Hypothalamus (tissue), 51 donors: ENCODE measurements around the gene ZNF474.
A peak's percentile ranks its signal among the peaks of the same experiment; 100 is the strongest.
"Not testable (repeated sequence)": the region's sequence is repeated elsewhere in the genome, so short reads cannot be mapped to it uniquely, and the experiment has no call there.

Experiments used
- DNase-seq, 51 donors: peaks; one replicate each; lab custom pipeline; 2025; lab: John Stamatoyannopoulos, UW

ZNF474 gene

DNA sequence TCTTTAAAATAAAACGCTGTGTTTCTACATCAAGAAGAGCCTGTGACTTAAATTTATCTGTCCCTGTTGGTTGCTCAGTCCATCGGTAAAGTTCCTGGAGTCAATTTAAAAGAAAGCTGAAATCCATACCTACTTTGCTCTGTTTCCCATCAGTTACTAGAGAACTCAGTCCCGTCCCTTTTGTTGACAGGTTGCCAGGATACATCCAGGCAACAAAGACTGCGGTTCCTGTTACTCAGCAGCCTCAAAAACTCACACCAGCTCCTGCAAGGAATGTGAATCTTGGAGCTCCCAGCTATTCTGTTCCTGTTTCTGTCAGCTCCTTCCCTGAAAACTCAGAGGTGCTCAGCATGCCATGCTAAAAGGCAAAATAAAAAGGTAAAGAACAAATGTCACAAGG lies at the start of gene ZNF474:
ZNF474 (plus strand) TSS at position 241 of the 400 bp plus-strand sequence. CDS start 22,445 bp downstream, outside the sequence.
- DNase-seq: peak in 20 of 51 donors; percentile 2 to 34 (median 12)

- DNase-seq: no peak
Observed at GRCh38 chr5:122081541-122081940, 47.8 kb upstream of the ZNF474 start.

DNA sequence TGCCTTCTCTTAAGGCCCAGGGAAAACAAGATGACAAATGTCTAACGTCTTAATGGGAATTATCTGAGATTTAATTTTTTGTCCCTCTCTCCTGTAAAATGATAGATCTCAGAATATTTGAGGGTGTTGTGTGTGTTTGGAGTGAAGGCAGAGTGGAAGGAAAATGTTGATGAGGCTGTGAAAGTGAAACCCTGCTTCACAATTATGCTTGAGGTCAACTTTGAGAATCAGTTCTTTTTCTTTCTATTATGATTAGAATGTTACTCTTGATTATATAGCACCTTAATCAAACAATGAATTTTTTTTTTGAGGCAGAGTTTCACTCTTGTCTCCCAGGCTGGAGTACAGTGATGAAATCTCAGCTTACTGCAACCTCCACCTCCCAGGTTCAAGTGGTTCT lies 45.8 kb upstream of the ZNF474 start:
- DNase-seq: no peak

DNA sequence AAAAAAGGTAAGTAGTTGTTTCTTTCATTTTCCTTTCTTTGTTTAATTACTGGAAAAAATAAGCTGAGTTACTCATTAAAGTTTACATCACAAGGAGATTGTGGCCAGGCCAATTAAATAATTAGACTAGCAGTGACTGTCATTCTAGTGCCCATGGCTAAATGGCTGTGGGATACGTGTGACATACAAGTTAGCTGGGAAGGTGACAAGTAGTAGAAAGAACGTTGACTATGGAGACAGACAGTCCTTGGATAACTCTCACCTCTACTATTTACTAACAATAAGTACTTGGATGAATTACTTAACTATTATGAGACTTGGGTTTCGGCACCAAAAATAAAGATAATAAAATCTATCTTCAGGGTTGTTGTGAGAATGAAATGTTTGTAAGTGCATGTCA lies 44.3 kb upstream of the ZNF474 start:
- DNase-seq: no peak

- no peak for DNase-seq
Observed at GRCh38 chr5:122089096-122090013, 40.0 kb upstream of the ZNF474 start.

- no peak for DNase-seq
Observed at GRCh38 chr5:122091936-122092600, 37.3 kb upstream of the ZNF474 start.

DNA sequence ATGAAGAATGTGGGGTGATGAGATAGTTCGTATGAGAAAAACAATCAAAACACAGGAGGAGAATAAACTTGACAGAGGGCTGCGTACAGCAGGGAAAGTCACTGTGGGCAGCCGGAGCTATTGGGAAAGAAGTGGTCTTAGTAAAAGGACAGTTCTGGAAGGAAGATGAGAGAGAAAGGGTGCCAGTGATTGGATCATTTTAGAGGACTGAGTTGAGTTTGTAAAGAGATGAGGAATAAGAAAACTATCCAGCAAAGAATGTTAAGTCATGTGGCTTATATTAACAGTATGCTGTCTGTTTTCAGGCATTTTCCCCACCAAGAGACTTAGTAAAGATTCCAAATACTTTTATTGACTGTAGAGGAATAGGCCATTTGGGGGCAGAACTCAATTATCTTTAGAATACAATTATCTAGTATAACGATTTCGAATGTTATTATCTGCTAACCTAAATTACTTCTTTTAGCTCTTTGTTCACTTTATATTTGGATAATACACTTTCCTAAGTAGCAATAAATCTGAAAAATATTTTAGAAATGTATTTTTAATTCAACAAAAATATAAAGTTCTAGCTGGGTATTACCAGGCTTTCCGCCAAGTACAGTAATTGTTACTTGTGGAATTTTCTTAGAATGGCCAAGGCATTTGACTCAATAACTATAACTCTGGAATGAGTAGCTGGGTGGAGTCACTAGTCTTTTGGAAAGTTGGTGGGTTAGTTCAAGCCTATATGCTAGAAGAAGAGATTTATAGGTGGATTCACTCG lies 35.7 kb upstream of the ZNF474 start:
- DNase-seq: no peak

- DNase-seq: not testable (repeated sequence)
Observed at GRCh38 chr5:122094251-122094650, 35.1 kb upstream of the ZNF474 start.

GRCh38 chr5:122095158-122095557 lies 34.2 kb upstream of the ZNF474 start:
- DNase-seq: no peak

- no peak for DNase-seq
Observed at GRCh38 chr5:122097391-122097790, 32.0 kb upstream of the ZNF474 start.

DNA sequence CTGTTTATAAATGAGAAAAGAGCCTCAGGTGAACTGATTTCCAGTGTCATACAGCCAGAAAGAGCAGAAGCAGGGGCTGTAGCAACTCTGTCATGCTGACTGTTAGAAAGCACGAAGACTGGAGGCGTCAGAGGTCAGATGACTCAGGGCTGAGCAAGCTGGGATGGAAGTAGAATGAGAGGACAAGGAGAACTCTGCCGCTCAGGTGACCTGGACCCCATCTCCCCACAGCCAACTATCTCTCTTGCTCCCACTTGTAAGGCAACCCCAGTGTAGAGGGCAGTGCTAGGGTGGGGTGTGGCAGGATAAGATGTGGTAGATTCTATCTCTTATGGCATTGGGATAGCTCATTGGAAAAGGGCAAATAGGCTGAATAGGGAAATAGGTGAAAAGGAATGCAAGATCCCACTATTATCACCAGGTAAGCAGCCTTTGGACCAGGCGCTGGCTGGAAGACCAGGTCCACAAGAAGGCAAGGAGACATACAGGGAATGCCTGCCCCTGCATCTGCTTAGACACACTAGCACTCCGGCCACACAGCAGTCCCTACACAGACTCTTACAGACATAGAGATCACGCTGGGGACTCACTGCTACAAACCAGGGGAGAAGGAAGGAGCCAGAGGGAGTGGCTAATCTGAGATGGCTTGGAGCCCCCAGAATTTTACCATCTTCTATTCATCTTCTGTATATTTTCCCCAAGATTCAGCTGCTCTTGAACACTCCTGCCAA lies 30.1 kb upstream of the ZNF474 start:
- DNase-seq: no peak

DNA sequence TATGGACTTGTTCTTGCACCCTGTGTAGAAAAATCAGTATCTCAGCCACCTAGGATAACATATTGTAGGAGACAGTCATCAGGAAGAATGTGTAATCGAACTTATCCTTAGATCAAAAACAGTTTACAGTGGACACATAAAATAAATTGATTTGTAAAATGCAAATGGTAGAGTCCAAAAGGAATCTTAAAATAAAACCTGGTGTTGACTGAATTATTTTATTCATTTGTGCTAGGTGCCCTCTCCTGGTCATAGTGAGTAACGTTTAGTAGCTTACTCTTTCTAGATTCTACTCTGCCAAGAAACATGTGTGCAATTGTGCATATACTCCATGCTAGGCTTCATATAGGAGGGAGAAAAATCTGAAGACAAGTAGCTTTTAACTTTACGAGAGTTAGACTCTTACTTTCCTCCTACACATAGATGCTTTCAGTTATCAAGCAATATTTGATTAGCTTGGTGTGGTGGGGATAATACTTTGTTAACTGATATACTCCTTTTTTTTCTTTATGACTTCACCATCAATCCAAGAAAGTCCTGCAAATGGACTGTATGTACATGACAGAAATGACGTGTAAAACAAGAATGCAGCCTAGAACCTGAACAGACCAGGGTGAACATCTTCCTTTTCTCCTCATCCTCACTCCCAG lies 27.6 kb upstream of the ZNF474 start:
- peak in 1 of 51 donors; percentile 13 for DNase-seq

DNA sequence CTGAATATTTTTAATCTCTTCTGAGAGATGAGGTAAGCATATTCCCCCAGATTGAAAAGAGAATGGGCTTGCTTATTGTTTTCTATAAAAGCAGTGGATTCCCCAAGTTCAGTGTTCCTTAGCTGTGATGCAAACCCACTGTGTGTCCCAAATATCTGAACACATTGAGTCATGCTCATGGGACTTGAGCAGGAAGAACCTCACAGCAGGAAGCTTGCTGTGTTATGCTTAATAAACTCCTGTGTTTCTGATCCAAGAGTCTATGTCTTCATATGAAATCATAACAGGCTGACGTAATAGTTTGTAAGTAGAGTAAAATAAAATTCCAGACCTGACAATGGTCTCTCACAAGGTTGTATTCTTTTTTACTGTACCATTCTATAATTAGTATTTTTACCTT lies 26.5 kb upstream of the ZNF474 start:
- no peak for DNase-seq

- no peak for DNase-seq
Observed at GRCh38 chr5:122105909-122106308, 23.4 kb upstream of the ZNF474 start.

- no peak for DNase-seq
Observed at GRCh38 chr5:122107016-122107415, 22.3 kb upstream of the ZNF474 start.

DNA sequence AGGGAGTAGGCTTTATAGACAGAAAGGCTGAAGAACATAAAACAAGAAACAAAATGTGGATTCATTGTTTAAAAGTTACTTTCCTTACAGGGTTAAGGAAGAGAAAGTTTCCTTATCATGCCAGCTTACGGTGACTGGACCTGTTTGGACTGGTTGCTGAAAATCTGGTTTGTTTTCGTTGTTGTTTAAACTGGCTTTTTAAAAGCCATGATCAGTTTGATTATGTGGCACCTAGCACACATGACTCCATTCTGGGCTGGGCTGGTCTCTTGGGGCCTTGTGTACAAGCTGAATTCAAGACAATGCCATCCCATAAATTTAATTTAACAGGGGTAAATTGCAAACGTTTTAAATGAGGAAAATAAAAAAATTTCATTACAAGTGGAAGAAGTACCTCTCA lies 18.4 kb upstream of the ZNF474 start:
- no peak for DNase-seq

GRCh38 chr5:122111460-122111859 lies 17.9 kb upstream of the ZNF474 start:
- DNase-seq: no peak

GRCh38 chr5:122112063-122112462 lies 17.3 kb upstream of the ZNF474 start:
- no peak for DNase-seq

GRCh38 chr5:122112733-122113558 lies 16.4 kb upstream of the ZNF474 start:
- no peak for DNase-seq
